Measurements from ENCODE around the gene TSC22D2.

- TF ChIP-seq, protein P1, sequence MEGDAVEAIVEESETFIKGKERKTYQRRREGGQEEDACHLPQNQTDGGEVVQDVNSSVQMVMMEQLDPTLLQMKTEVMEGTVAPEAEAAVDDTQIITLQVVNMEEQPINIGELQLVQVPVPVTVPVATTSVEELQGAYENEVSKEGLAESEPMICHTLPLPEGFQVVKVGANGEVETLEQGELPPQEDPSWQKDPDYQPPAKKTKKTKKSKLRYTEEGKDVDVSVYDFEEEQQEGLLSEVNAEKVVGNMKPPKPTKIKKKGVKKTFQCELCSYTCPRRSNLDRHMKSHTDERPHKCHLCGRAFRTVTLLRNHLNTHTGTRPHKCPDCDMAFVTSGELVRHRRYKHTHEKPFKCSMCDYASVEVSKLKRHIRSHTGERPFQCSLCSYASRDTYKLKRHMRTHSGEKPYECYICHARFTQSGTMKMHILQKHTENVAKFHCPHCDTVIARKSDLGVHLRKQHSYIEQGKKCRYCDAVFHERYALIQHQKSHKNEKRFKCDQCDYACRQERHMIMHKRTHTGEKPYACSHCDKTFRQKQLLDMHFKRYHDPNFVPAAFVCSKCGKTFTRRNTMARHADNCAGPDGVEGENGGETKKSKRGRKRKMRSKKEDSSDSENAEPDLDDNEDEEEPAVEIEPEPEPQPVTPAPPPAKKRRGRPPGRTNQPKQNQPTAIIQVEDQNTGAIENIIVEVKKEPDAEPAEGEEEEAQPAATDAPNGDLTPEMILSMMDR (IDR thresholded peaks at IDR 0.05) = no peak
- TF ChIP-seq ZFX (IDR thresholded peaks at IDR 0.05; ENCODE audit: borderline replicate concordance) = no peak
Observed at GRCh38 chr3:150421256-150421655, 13.2 kb downstream of the TSC22D2 start.
